HFFc6 (cell line): ENCODE results near the gene ZNF512B. TPM values are rescaled to one million over a fixed set of nuclear protein-coding genes. Genes with fewer than 3 reads are reported as not detected.

Experiments used
- DNase-seq: peaks from one replicate; pipeline ENCODE4 v3.0.0-alpha.2; 2018
- H3K27ac Mint-ChIP-seq: 2 replicates; pipeline ENCODE4 v1.8.0; 2020; ENCODE audit warnings: mild to moderate bottlenecking, mixed read lengths
- H3K27me3 Mint-ChIP-seq: 2 replicates; pipeline ENCODE4 v1.8.0; 2021; ENCODE audit warnings: mild to moderate bottlenecking, moderate library complexity, mixed read lengths; ENCODE audit not compliant: insufficient read depth
- H3K36me3 Mint-ChIP-seq: 2 replicates; pipeline ENCODE4 v1.8.0; 2021; ENCODE audit warnings: low read depth, mixed read lengths
- H3K4me1 Mint-ChIP-seq: 2 replicates; pipeline ENCODE4 v1.8.0; 2020; ENCODE audit warnings: low read depth, mixed read lengths
- H3K4me3 Mint-ChIP-seq: 2 replicates; pipeline ENCODE4 v1.8.0; 2020; ENCODE audit warnings: mild to moderate bottlenecking, moderate library complexity, mixed read lengths
- H3K9me3 Mint-ChIP-seq: 2 replicates; pipeline ENCODE4 v1.8.0; 2020; ENCODE audit warnings: mild to moderate bottlenecking, mixed read lengths
- CTCF ChIP-seq: fragments of 200-600 bp; sonication (generic); IDR thresholded peaks from 2 replicates; pipeline ENCODE4 v1.5.0; 2021; ENCODE audit warnings: antibody characterized with exemption, mild to moderate bottlenecking
- total RNA-seq, 6 experiments: library from RNA; stranded (reverse); fragmentation: NEBNext Ultra II Directional; extraction: Animal tissue kit (Norgen Biotek cat#: 25700); gene quantifications; 2 replicates in 1 of 6; 3 replicates in 5 of 6; pipeline ENCODE4 v1.2.3, GENCODE V29; 2021

Gene ZNF512B
- total RNA-seq, 6 experiments from 2014 or later, result 20.7 to 26.1 (median 21.4) TPM

GRCh38 chr20:63944078-63944941 is 25.4 kb downstream of the ZNF512B start:
- no peak for TF ChIP-seq CTCF
- Mint-ChIP-seq H3K4me3 (no peak overlapping the region), H3K27me3 (peaks cover 4% of the 10 kb centered on the region), H3K9me3 (no peaks in the 10 kb centered on the region), H3K4me1 (peaks cover 19% of the 10 kb centered on the region), H3K27ac (no peak overlapping the region), H3K36me3 (peaks cover 4% of the 10 kb centered on the region; the same call in 1 of the 2 replicates)
- DNase-seq, result no peak

- Mint-ChIP-seq H3K36me3 (peaks cover 4% of the 10 kb centered on the region; the same call in 1 of the 2 replicates), H3K9me3 (no peaks in the 10 kb centered on the region), H3K27ac (no peak overlapping the region), H3K4me1 (peaks cover 13% of the 10 kb centered on the region), H3K4me3 (no peak overlapping the region), H3K27me3 (peaks cover 4% of the 10 kb centered on the region)
- no peak for DNase-seq
- no peak for TF ChIP-seq CTCF
Measured at GRCh38 chr20:63943808-63944077, 26.0 kb downstream of the ZNF512B start.

GRCh38 chr20:63942969-63943807 is 26.5 kb downstream of the ZNF512B start:
- Mint-ChIP-seq H3K4me1 (peaks cover 7% of the 10 kb centered on the region), H3K4me3 (no peak overlapping the region), H3K27ac (no peak overlapping the region), H3K27me3 (peaks cover 4% of the 10 kb centered on the region), H3K9me3 (no peaks in the 10 kb centered on the region), H3K36me3 (peaks cover 2% of the 10 kb centered on the region; the same call in 1 of the 2 replicates)
- no peak for DNase-seq
- no peak for TF ChIP-seq CTCF

- Mint-ChIP-seq H3K9me3 (no peaks in the 10 kb centered on the region), H3K4me3 (no peak overlapping the region), H3K4me1 (peaks cover 5% of the 10 kb centered on the region; the same call in 1 of the 2 replicates), H3K27ac (no peak overlapping the region; the same call in 1 of the 2 replicates), H3K27me3 (peaks cover 4% of the 10 kb centered on the region), H3K36me3 (peaks cover 6% of the 10 kb centered on the region; the same call in 1 of the 2 replicates)
- no peak for TF ChIP-seq CTCF
- no peak for DNase-seq
Measured at GRCh38 chr20:63942250-63942951, 27.3 kb downstream of the ZNF512B start.

GRCh38 chr20:63941282-63942081 is 28.2 kb downstream of the ZNF512B start:
- no peaks in the 10 kb centered on the region for H3K9me3 Mint-ChIP-seq
- TF ChIP-seq CTCF, result no peak
- peaks cover 4% of the 10 kb centered on the region for H3K27me3 Mint-ChIP-seq
- no peak overlapping the region for H3K4me3 Mint-ChIP-seq
- DNase-seq, result no peak
- peaks cover 7% of the 10 kb centered on the region; the same call in 1 of the 2 replicates for H3K36me3 Mint-ChIP-seq
- H3K4me1 Mint-ChIP-seq, result no peaks in the 10 kb centered on the region
- H3K27ac Mint-ChIP-seq, result no peak overlapping the region
